GM21717 (cell line): ENCODE data around the gene NUDT11.
"Not testable (repeated sequence)": the region's sequence is repeated elsewhere in the genome, so short reads cannot be mapped to it uniquely, and the experiment has no call there.

Source experiments
- ATAC-seq: cut with Tn5 transposase; IDR thresholded peaks from one replicate; pipeline ENCODE4 v1.9.1; 2021; ENCODE audit warnings: mild to moderate bottlenecking, moderate library complexity; ENCODE audit not compliant: unreplicated experiment

Gene NUDT11

DNA sequence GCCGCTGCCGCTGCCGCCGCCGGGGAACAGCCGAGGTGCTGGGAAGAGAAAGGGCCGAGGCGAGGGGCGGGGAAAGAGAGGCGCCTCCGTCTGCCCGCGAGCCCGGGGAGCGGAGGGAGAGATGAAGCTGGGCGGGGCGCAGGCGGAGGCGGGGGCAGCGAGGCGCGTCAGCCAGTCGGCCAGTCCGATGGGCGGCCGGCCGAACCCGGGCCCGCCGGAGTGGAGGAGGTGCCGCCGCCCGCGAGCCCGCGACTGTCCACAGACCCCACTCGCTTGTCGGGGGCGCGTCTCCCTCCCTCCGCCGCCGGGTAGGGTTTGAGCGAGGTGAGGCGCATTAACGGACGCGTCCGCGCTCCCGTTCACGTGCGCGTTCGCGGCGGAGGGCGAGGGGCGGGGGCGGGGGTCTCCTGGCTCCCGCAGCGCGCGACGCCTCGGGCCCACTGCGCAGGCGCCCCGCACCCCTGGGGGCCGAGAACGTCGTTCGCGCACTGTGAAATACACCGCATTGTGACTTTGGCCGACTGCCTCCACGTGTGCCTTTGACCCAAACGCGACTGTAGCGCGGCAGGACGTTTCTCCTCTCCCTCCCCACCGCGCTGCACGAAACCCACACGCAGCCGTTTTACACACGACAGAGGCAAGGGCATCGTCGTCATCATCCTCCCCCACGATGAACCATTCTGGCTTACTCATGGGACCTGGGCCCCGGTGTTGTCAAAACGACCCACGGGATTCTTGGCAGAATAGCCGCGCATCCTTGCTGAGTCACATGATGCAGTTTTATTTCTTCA is at the start of gene NUDT11:
Gene NUDT11, minus strand, starts transcription at position 92 of the 791 bp plus-strand sequence. CDS start 148 bp downstream, outside the sequence.
- no peak for ATAC-seq

DNA sequence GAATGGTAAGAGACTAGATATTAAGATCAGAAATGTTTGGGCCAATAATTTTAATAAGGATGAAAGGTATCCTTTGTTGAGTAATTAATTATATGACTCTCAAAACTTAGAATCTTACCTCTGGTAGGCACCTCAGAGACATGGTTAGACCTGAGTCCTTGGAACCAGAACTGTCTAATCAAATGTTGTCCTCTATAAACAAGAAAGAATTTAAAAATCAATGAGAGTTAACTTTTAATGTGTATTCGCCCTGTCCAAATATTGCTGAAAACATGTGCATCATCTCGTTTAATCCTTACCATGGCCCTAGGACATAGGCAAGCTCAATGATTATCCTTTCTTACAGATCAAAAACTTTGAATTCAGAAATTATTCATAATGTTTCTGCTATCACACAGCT is 24.0 kb upstream of the NUDT11 start:
- ATAC-seq: no peak

DNA sequence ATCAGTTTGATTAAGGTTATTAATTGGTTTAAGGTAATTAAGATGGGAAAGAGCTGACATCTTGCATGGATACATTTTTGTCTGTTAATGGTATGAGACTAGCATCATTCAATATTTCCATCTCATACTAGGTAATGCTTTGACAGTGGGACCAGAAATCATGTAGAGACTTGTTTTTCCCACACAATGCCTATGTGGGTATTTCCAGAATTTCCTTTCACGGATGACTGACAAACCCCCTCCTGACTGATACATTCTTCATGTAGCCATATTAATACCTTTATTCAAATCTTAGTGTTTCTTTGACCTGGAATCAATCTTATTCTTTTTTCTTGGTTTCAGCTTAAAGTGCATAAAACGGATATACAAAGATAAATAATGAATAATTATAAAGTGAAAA is 22.7 kb upstream of the NUDT11 start:
- not testable (repeated sequence) for ATAC-seq

DNA sequence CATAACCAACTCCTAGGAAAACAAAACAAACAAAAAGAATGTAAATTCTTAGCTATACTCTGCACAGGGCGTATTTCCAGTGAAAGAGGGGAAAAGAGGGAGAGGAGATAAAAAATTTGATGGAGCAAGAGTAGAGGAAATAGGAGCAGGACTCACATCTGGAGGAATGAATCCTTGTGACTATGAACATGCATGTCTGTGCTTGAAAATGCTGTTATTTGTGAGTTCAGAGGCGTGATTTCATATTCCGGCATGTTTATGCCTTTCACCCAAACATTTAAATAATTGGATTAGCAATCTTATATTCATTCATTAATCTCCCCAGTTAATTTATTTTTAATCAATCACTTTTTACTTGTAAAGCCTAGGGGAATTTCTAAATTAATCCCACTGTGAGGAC is 11.2 kb upstream of the NUDT11 start:
- no peak for ATAC-seq

DNA sequence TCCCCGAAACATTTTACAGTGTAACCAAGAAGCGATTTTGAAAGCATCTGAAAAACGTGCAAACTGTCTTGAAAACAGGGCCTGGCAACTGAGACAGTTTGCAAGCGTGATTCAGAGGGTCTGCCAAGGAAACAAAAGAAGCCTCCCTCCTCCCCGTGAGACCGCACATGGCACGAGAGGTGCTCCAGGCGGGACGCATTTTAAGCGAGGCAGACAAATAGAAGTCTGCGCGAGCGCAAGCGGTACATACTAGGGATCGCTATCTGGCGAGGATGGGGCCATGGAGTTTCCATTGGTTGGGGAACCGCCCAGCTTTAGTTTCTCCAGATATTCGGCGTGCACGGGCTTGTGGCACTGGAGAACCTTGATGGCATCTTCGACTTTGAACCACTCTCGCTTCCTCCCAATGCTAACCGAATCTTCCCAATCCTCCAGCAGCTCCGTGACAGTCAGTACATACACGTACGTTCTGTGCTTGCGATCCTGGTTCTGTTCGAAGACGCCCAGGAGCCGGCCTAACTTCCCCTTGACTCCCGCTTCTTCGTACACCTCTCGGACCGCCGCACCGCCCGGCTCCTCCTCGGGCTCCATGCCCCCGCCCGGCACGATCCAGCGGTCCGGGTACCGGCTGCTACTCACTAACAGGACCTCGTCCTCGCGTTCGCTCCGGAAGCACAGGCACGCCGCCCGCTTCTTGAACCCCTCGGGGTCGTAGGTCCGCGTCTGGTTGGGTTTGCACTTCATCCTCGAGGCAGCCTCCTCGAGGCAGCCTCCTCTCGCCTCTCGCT is 497 bp downstream of the NUDT11 start:
- not testable (repeated sequence) for ATAC-seq

DNA sequence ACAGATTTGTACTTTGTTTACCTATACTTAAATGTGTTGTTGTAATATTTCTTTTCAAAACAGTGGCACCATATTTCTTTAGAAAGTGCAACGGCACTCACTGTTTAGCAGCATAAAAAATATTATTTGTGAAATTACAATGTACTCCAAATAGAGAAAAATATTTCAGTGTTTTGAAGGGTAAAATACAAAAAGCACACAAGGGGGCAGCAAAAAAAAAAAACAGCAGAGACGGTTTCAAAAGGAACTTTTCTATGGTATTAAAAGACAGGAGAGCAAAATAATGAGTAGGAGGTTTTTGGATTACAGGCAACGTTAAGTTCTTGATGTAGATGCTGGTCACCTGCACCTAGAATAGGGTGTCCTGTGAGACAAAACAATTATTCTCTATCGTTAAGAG is 2.0 kb downstream of the NUDT11 start:
- no peak for ATAC-seq

DNA sequence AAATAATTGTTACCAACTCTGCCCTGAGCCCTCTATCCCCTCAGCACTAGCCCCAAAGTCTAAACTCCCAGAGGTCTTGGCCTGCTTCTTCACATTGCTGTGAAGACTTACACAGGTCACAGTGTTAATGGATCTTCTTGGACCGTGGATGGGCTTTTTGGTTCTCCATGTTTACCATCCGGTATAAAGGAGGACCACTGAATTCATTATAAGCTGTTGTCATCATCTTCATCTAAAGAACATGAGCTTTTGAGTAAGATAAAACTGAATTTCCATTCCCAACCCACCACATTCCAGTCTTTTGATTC is 8.5 kb downstream of the NUDT11 start:
- no peak for ATAC-seq

DNA sequence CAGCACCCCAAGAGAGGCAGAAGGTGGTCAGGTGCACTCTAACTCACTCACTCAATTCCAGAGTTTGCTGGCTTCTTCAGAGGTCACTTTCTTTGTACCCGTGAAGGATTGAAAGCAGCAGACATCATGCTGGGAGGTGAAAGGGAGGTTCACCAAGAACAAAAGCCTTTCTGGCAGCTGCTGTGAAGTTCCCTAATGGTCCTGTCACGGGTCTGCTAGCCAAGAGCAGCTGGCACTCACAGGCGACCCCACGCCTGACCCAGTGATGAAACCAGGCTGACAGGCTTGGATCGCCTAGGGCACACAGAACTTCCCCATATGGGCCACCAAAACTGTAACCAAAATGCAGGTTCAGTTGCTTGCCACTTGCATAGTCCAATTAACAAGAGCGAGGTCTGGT is 11.8 kb downstream of the NUDT11 start:
- ATAC-seq: no peak

DNA sequence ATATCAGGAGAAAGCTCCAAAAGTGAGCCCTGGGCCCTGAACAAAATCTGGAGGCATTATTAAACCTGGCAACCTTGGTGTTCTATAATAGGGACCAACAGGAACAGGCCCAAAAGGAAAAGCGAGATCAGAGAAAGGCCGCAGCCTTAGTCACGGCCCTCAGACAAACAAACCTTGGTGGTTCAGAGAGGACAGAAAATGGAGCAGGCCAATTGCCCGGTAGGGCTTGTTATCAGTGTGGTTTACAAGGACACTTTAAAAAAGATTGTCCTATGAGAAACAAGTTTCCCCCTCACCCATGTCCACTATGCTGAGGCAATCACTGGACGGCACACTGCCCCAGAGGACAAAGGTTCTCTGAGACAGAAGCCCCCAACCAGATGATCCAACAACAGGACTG is 14.0 kb downstream of the NUDT11 start:
- ATAC-seq: not testable (repeated sequence)

DNA sequence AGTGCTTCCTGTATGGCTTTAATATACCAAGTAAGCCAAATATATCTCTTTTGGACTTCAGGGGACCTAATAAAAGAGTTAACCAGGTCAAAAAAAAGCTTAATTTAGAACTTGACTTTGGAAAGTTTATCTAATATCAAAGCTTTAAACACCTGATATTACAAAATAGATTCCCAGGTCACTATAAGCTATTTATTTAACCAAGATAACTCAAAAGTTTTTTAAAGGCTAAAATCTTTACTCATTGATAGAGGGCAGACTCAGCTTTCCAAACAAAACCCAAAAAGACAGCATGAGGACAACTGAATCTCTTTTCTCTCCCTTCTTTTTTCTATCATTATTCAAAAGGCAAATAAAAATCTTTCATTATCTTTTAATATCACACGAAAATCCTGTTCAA is 19.5 kb downstream of the NUDT11 start:
- ATAC-seq: no peak

DNA sequence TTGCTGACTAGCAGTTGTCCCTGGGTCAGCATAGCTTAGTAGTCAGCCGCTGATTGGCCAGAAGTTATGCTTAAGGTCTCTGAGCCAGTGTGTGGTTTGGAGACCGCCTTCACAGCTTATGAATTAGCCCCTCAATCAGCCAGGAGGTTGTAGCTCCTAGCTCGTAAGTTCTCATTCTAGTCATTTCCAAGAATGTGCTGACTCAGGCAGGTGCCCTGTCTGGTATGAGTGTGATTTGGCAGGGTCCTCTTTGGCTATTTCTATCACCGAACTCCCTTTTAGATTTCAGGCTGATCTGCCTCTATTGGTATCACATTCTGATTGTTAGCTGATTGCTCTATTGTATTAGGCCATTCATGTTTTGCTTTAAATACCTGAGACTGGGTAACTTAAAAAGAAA is 33.1 kb downstream of the NUDT11 start:
- ATAC-seq: no peak

DNA sequence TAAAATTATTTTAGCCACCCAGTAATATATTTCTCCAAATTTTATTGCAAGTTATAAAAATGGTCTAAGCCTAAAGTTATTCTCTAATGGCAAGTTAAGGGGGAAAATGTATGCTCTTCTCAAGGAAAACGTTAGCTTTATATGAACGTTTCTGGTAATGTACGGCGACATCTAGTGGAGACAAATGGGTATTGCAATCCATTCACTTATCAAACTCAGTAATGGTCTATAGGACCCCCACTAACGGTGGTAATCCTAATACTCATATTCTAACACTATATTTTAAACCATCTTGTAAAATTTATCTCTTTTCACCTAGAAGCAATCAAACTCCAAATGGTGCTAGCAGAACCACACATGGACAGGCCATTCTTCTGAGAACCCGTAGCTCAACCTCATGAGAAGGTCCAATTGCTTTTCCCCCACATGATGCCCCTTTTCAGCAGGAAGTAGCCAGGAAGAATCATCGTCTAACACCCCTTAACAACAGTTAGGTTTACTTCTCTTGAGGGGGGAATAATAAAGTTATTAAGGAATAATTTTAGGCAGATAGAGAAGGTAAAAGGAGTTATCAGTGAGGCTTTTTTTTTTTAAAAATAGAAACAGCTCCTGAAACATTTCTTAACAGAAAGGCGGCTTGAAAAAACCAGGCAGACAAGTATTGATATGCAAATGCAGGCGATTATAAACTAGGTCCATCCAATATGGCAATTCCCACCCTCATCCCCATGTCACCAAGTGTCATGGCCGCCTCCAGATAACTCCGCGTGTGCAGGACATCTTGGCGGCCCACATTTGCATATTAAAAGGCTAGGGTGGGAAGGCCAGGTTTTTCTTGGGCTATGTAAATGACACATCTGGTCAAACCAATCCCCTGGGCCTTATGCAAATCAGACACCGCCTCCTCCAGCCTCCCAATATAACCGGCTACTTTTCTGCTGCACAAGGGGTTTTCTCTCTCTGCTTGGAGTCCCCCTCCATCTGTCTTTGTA is 35.0 kb downstream of the NUDT11 start:
- ATAC-seq: no peak

DNA sequence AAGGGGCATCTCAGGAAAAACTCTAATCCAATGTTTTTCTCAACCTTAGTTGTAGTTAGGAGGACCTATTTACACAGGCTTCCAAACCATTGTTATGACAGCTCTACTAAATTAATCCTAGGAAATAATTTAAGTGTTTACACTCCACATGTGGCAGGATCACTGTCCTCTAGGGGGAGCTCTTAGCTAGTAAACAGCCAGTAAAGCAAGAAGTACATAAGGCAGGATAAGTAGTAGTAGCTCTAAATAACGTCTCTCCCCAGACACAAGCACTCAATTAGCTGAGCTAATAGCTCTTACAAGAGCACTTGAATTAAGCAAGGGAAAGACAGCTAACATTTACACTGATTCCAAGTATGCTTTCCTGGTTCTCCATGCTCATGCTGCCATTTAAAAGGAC is 37.3 kb downstream of the NUDT11 start:
- no peak for ATAC-seq

DNA sequence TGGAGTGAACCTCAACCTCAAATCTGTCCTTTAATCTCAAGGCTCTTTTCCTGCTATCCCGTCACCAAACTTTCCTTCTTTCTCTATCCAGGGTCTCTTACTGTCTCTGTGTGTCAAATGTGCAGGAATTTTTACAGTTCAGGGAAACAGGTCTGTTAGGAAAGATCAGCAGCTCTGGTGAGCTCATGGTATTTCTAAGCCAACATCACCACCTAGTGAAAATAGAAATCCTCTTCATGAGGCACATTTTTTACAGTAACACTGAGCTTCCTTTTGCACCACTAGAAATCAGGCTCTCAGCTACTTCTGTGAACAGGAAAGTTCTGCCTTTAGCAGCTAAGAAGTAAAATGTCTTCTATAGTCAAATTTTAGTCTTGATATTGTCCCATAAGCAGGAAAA is 39.6 kb downstream of the NUDT11 start:
- no peak for ATAC-seq

DNA sequence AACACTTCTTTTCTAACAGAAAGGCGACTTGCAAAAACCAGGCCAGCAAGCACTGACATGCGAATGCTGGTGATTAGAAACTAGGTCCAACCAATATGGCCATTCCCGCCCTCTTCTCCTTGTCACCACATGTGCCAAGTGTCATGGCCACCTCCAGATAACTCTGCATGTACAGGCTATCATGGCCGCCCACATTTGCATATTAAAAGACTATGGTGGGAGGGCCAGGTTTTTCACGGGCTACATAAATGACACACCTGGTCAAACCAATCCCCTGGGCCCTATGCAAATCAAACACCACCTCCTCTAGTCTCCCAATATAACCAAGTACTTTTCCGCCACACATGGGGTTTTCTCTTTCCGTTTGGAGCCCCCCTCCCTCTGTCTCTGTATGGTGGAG is 40.1 kb downstream of the NUDT11 start:
- no peak for ATAC-seq

DNA sequence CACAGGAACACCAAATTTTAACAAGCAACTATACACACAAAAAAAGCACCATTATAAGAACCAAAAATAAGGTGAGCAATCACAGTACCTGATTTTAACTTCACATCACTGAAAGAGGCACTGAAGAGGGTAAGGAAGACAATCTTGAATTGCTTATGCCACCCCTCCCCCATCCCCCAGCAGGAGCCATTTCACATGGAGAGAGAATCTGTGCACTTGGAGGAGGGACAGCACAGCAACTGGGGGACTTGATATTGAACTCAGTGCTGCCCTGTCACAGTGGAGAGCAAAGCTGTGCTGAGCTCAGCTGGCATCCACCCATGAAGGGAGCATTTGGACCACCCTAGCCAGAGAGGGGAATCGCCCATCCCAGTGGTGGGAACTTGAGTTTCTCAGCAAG is 56.0 kb downstream of the NUDT11 start:
- no peak for ATAC-seq
